HEK293T (cell line): Measurements from ENCODE around the gene THOP1.

ENCODE experiments used
- FOXK2 ChIP-seq: fragments of 450-650 bp; IDR thresholded peaks from 2 replicates; pipeline ENCODE4 v1.6.1; 2016; ENCODE audit warnings: mild to moderate bottlenecking
- FOXM1 ChIP-seq: fragments of 450-650 bp; IDR thresholded peaks from 2 replicates; pipeline ENCODE4 v1.6.1; 2017; ENCODE audit warnings: mild to moderate bottlenecking, borderline replicate concordance
- HDGF ChIP-seq: fragments of 450-650 bp; IDR thresholded peaks from 2 replicates; pipeline ENCODE4 v1.6.1; 2017; ENCODE audit warnings: antibody characterized with exemption, borderline replicate concordance
- NFRKB ChIP-seq: fragments of 450-650 bp; IDR thresholded peaks from 2 replicates; pipeline ENCODE4 v1.6.1; 2016; ENCODE audit warnings: mild to moderate bottlenecking, moderate library complexity
- SP1 ChIP-seq: fragments of 450-650 bp; IDR thresholded peaks from 2 replicates; pipeline ENCODE4 v1.6.1; 2017
- SUZ12 ChIP-seq: fragments of 450-650 bp; IDR thresholded peaks from 2 replicates; pipeline ENCODE4 v1.6.1; 2016; ENCODE audit warnings: mild to moderate bottlenecking
- TARDBP ChIP-seq: fragments of 450-650 bp; IDR thresholded peaks from 2 replicates; pipeline ENCODE4 v1.6.1; 2016
- ZNF384 ChIP-seq: fragments of 450-650 bp; IDR thresholded peaks from 2 replicates; pipeline ENCODE4 v1.6.1; 2016

DNA sequence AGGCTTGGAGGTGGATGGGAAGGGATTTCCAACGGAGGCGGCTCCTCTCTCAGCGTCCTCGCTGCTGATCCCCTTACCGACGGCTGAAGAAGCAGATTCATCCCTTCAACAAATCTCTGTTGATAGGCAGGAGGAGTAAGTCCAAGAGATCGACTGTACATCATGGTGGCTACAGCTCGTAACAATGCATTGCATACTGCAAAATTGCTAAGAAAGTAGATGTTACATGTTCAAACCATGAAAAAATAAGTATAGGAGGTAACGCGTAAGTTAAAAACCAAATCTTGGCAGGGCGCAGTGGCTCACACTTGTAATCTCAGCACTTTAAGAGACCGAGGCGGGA is 45.0 kb upstream of the THOP1 start:
- TF ChIP-seq NFRKB (no peak), SUZ12 (no peak), SP1 (no peak), HDGF (no peak), FOXK2 (no peak), TARDBP (no peak), FOXM1 (no peak), ZNF384 (no peak)
